IMR-90 (cell line): Measurements from ENCODE around the gene ZC2HC1C. TPM values are rescaled to one million over a fixed set of nuclear protein-coding genes. Genes with fewer than 3 reads are reported as not detected.

Experiments used
- ATAC-seq: fragments of 200-7000 bp; cut with Tn5 transposase; 2 replicates; pipeline ENCODE4 v1.9.1; 2020; ENCODE audit warnings: low read depth, mild to moderate bottlenecking, moderate library complexity
- BruUV-seq: library from RNA; stranded (reverse); fragments of 400-500 nt; replicated peaks from 2 replicates; lab custom pipeline; 2021; lab: Mats Ljungman, UMichigan
- CTCF ChIA-PET: fragments of 300-600 bp; formaldehyde crosslinking; extraction: SDS; loops from one replicate; lab custom pipeline; 2021; ENCODE audit warnings: antibody characterized with exemption; lab: Yijun Ruan, JAX
- POLR2A ChIA-PET: fragments of 300-600 bp; sonication (Branson Sonifier 250); formaldehyde crosslinking; loops from one replicate; lab custom pipeline; 2022; ENCODE audit warnings: antibody characterized with exemption; ENCODE audit not compliant: unreplicated experiment; lab: Charles Lee
- DNase-seq: peaks from one replicate; pipeline ENCODE4 v3.0.0; 2013
- H2AFZ ChIP-seq: replicated peaks from 2 replicates; pipeline ENCODE3; 2013; ENCODE audit warnings: low read length, mild to moderate bottlenecking; ENCODE audit not compliant: poor library complexity
- H2AK5ac ChIP-seq: 2 replicates; pipeline ENCODE4 v1.6.1; 2013; ENCODE audit warnings: low read depth, low read length, inconsistent platforms
- H2AK9ac ChIP-seq: replicated peaks from 2 replicates; pipeline ENCODE3; 2013; ENCODE audit warnings: mild to moderate bottlenecking, low read depth, low read length, moderate library complexity; ENCODE audit not compliant: poor library complexity
- H2BK120ac ChIP-seq: 2 replicates; pipeline ENCODE4 v1.6.1; 2013; ENCODE audit warnings: low read depth, low read length, inconsistent platforms
- H2BK15ac ChIP-seq: 3 replicates; pipeline ENCODE4 v1.6.1; 2013; ENCODE audit warnings: low read depth, low read length, inconsistent platforms
- H2BK20ac ChIP-seq: 2 replicates; pipeline ENCODE4 v1.6.1; 2013; ENCODE audit warnings: low read depth, mild to moderate bottlenecking, inconsistent platforms, low read length, moderate library complexity
- H2BK5ac ChIP-seq: 2 replicates; pipeline ENCODE4 v1.6.1; 2013; ENCODE audit warnings: mild to moderate bottlenecking, low read depth, low read length, inconsistent platforms; ENCODE audit not compliant: poor library complexity, severe bottlenecking
- H3K14ac ChIP-seq: replicated peaks from 2 replicates; pipeline ENCODE4 v1.6.1; 2013; ENCODE audit warnings: low read depth, low read length, inconsistent platforms
- H3K18ac ChIP-seq: 2 replicates; pipeline ENCODE4 v1.6.1; 2013; ENCODE audit warnings: low read depth, low read length, control low read depth
- H3K23ac ChIP-seq: 2 replicates; pipeline ENCODE4 v1.6.1; 2013; ENCODE audit warnings: low read depth, low read length, inconsistent platforms
- H3K27ac ChIP-seq: 2 replicates; pipeline ENCODE4 v1.5.1; 2013; ENCODE audit warnings: mild to moderate bottlenecking, control low read depth, low read length; ENCODE audit not compliant: insufficient read depth
- H3K27me3 ChIP-seq: 2 replicates; pipeline ENCODE4 v1.6.1; 2013; ENCODE audit warnings: low read length; ENCODE audit not compliant: control insufficient read depth, insufficient read depth
- H3K36me3 ChIP-seq: 2 replicates; pipeline ENCODE4 v1.6.1; 2013; ENCODE audit warnings: low read length, mixed read lengths; ENCODE audit not compliant: control insufficient read depth, insufficient read depth
- H3K4ac ChIP-seq: 2 replicates; pipeline ENCODE4 v1.6.1; 2013; ENCODE audit warnings: low read depth, low read length, inconsistent platforms
- H3K4me1 ChIP-seq: 2 replicates; pipeline ENCODE4 v1.6.1; 2013; ENCODE audit warnings: low read length, mixed read lengths; ENCODE audit not compliant: control insufficient read depth, insufficient read depth
- H3K4me2 ChIP-seq: 2 replicates; pipeline ENCODE4 v1.6.1; 2013; ENCODE audit warnings: low read depth, mild to moderate bottlenecking, control low read depth, low read length, moderate library complexity
- H3K4me3 ChIP-seq: 2 replicates; pipeline ENCODE4 v1.5.1; 2013; ENCODE audit warnings: low read depth, mild to moderate bottlenecking, control low read depth, low read length, moderate library complexity; ENCODE audit not compliant: insufficient read depth
- H3K56ac ChIP-seq: 2 replicates; pipeline ENCODE4 v1.6.1; 2013; ENCODE audit warnings: low read length, inconsistent platforms; ENCODE audit not compliant: insufficient read depth; ENCODE audit errors: extremely low read depth
- H3K79me1 ChIP-seq, 2 experiments: 2 replicates each; pipeline ENCODE4 v1.6.1; 2013; ENCODE audit warnings: low read length in 2 of 2, inconsistent platforms in 1 of 2, low read depth in 1 of 2
- H3K9ac ChIP-seq: 2 replicates; pipeline ENCODE4 v1.6.1; 2013; ENCODE audit warnings: low read depth, low read length, control low read depth
- H3K9me1 ChIP-seq: 2 replicates; pipeline ENCODE4 v1.6.1; 2013; ENCODE audit warnings: low read length, inconsistent platforms; ENCODE audit not compliant: insufficient read depth
- H3K9me3 ChIP-seq: 2 replicates; pipeline ENCODE4 v1.6.1; 2013; ENCODE audit warnings: low read length; ENCODE audit not compliant: control insufficient read depth, insufficient read depth
- H4K20me1 ChIP-seq: 2 replicates; pipeline ENCODE4 v1.6.1; 2013; ENCODE audit warnings: low read length, inconsistent platforms; ENCODE audit not compliant: insufficient read depth
- H4K5ac ChIP-seq: 2 replicates; pipeline ENCODE4 v1.6.1; 2013; ENCODE audit warnings: mild to moderate bottlenecking, low read depth, low read length, control low read depth
- H4K8ac ChIP-seq, 2 experiments: 2 replicates each; pipeline ENCODE4 v1.6.1; 2013; ENCODE audit warnings: low read depth in 2 of 2, low read length in 2 of 2, control low read depth in 1 of 2, inconsistent platforms in 1 of 2
- H4K91ac ChIP-seq: 2 replicates; pipeline ENCODE4 v1.6.1; 2013; ENCODE audit warnings: low read depth, low read length, inconsistent platforms; ENCODE audit not compliant: insufficient read depth
- BHLHE40 ChIP-seq: fragments of 150-350 bp; IDR thresholded peaks from 2 replicates; pipeline ENCODE4 v1.6.1; 2016; ENCODE audit warnings: mild to moderate bottlenecking, low read depth, low read length
- CEBPB ChIP-seq: IDR thresholded peaks from 2 replicates; pipeline ENCODE4 v1.6.1; 2012; ENCODE audit warnings: low read depth, low read length, improper control_type of control experiment
- FOS ChIP-seq: fragments of 150-350 bp; IDR thresholded peaks from 2 replicates; pipeline ENCODE4 v1.6.1; 2016; ENCODE audit warnings: low read depth, low read length
- MAFK ChIP-seq: IDR thresholded peaks from 2 replicates; pipeline ENCODE4 v1.6.1; 2012; ENCODE audit warnings: low read depth, low read length, improper control_type of control experiment
- NFE2L2 ChIP-seq: fragments of 150-350 bp; IDR thresholded peaks from 2 replicates; pipeline ENCODE4 v1.6.1; 2016; ENCODE audit warnings: low read depth, mild to moderate bottlenecking, low read length
- POLR2A ChIP-seq: IDR thresholded peaks from 2 replicates; pipeline ENCODE4 v1.6.1; 2012; ENCODE audit warnings: mild to moderate bottlenecking, low read depth, low read length
- RCOR1 ChIP-seq: IDR thresholded peaks from 2 replicates; pipeline ENCODE4 v1.6.1; 2012; ENCODE audit warnings: mild to moderate bottlenecking, low read length, improper control_type of control experiment; ENCODE audit not compliant: insufficient replicate concordance
- SMC3 ChIP-seq: fragments of 150-350 bp; IDR thresholded peaks from 2 replicates; pipeline ENCODE4 v1.6.1; 2016; ENCODE audit warnings: low read depth, mild to moderate bottlenecking, antibody characterized with exemption, low read length, moderate library complexity
- WGBS, 2 experiments: methylation state at CpG; one replicate each; pipeline versions ENCODE4 v1.1.5 to v1.1.7; 2013; ENCODE audit warnings: missing lambda C conversion rate in 2 of 2; ENCODE audit not compliant: insufficient read length in 1 of 2; ENCODE audit errors: extremely low coverage in 2 of 2; 5-methylcytosine and 5-hydroxymethylcytosine counted together
- dilution Hi-C: fragments of 300-500 bp; cut with HindIII; formaldehyde crosslinking; loops from one replicate; pipeline ENCODE4 v1.14.3; 2018; ENCODE audit warnings: low sequenced_read_pairs; ENCODE audit not compliant: unreplicated experiment
- in situ Hi-C: fragments of 300-500 bp; cut with MboI; formaldehyde crosslinking; loops from 3 replicates; pipeline ENCODE4 v1.14.3; 2019; ENCODE audit warnings: low sequenced_read_pairs, inconsistent platforms, mixed read lengths
- intact Hi-C: fragments of 100-400 bp; cut with micrococcal nuclease; formaldehyde crosslinking; loops from 2 replicates; pipeline ENCODE4 v1.10.0; 2022
- polyA plus RNA-seq, 3 experiments: library from polyadenylated mRNA; depleted of rRNA; stranded (reverse); fragments of >200 nt; gene quantifications; 2 replicates each; pipeline ENCODE4 v1.2.3, GENCODE V29; 2012; ENCODE audit warnings: low replicate concordance in 1 of 3
- total RNA-seq: library from RNA; depleted of rRNA; stranded (reverse); fragments of >200 nt; gene quantifications from 2 replicates; pipeline ENCODE4 v1.2.3, GENCODE V29; 2012
- TF ChIP-seq, protein P1 (sequence below): fragments of 150-350 bp; IDR thresholded peaks from 2 replicates; pipeline ENCODE4 v1.6.1; 2016; ENCODE audit warnings: low read depth, mild to moderate bottlenecking, low read length, moderate library complexity, borderline replicate concordance

Gene ZC2HC1C
- total and polyA plus RNA-seq, 2 of the 4 experiments (the other 2 are of a cell fraction) = 0.15 to 0.54 TPM

DNA sequence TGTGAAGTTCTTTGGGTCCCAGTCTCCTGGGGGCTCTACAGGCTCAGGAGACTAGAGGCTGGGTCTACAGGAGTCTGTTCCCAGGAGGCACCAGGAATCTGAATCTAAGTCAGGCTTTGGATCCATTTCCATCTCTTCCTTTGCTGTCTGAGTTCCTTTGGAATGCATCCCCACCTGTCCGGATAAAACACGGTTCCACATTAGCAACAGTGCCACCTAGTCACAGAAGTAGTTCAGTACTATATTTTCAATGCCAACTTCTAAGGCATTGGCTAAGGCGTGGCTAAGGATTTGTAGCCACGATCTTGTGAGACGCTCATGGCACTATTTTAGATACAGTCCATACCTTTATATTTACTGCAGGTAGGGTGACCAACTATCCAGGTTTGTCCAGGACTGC lies 15.1 kb downstream of the ZC2HC1C start:
- H3K79me1 ChIP-seq = no peaks in the 10 kb centered on the region
- H4K5ac ChIP-seq = no peak overlapping the region
- H3K4me3 ChIP-seq = no peak overlapping the region
- H2AK9ac ChIP-seq = no peak overlapping the region
- H3K9me3 ChIP-seq = no peaks in the 10 kb centered on the region
- H3K9ac ChIP-seq = no peak overlapping the region
- ChIA-PET POLR2A (no interaction called here), CTCF (no interaction called here)
- no peak overlapping the region for H2BK5ac ChIP-seq
- peaks cover 29% of the 10 kb centered on the region for H3K36me3 ChIP-seq
- WGBS, 2 experiments = 73% methylated on average over 2 of the region's 5 CpGs; no CpG with 5 or more reads in 1 of the 2 experiments
- ATAC-seq (no peak), DNase-seq (no peak)
- no peaks in the 10 kb centered on the region for H4K20me1 ChIP-seq
- H4K8ac ChIP-seq = no peak overlapping the region
- H3K4me1 ChIP-seq = peaks cover 6% of the 10 kb centered on the region
- H4K91ac ChIP-seq = no peak overlapping the region
- dilution Hi-C loops = no loop called here
- TF ChIP-seq MAFK = no peak
- no peak for TF ChIP-seq SMC3
- no peak for TF ChIP-seq BHLHE40
- TF ChIP-seq, protein P1, sequence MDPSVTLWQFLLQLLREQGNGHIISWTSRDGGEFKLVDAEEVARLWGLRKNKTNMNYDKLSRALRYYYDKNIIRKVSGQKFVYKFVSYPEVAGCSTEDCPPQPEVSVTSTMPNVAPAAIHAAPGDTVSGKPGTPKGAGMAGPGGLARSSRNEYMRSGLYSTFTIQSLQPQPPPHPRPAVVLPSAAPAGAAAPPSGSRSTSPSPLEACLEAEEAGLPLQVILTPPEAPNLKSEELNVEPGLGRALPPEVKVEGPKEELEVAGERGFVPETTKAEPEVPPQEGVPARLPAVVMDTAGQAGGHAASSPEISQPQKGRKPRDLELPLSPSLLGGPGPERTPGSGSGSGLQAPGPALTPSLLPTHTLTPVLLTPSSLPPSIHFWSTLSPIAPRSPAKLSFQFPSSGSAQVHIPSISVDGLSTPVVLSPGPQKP = no peak
- TF ChIP-seq POLR2A = no peak
- no peak for TF ChIP-seq CEBPB
- TF ChIP-seq RCOR1 = no peak
- no peak for TF ChIP-seq FOS
- TF ChIP-seq NFE2L2 = no peak
- in situ Hi-C loops = no loop called here
- no peak overlapping the region for H3K56ac ChIP-seq
- H3K4ac ChIP-seq = no peak overlapping the region
- no peak overlapping the region for H2BK20ac ChIP-seq
- no peaks in the 10 kb centered on the region for H3K27me3 ChIP-seq
- BruUV-seq = no TSS peak
- no peak overlapping the region for H2AFZ ChIP-seq
- H2BK120ac ChIP-seq = no peak overlapping the region
- intact Hi-C loops = no loop called here
- no peak overlapping the region for H3K23ac ChIP-seq
- no peak overlapping the region for H3K27ac ChIP-seq
- H3K4me2 ChIP-seq = no peak overlapping the region
- no peak overlapping the region for H3K14ac ChIP-seq
- H3K18ac ChIP-seq = no peak overlapping the region
- no peak overlapping the region for H2AK5ac ChIP-seq
- H2BK15ac ChIP-seq = no peak overlapping the region
- peaks cover 3% of the 10 kb centered on the region; the same call in 1 of the 2 replicates for H3K9me1 ChIP-seq
